ENCODE results near the gene ZNF724.
"Not testable (repeated sequence)": the region's sequence is repeated elsewhere in the genome, so short reads cannot be mapped to it uniquely, and the experiment has no call there.

The ZNF724 gene

GRCh38 chr19:23281663-23282276 lies 31.6 kb upstream of the ZNF724 start:
- ChIA-PET CTCF (interaction anchor here (0.6 to 1.3 kb wide), 2 partner anchors 11 to 64 kb away, joined by 3 to 4 read pairs; no protein-coding TSS in a partner anchor), POLR2A (no interaction called here)
- TF ChIP-seq CTCF (IDR thresholded peaks at IDR 0.05; ENCODE audit: control extremely low read depth, extremely low read depth, low read depth, missing control alignments) = no peak
- no peak for DNase-seq (ENCODE audit: extremely low spot score)

GRCh38 chr19:23278118-23278517 lies 27.9 kb upstream of the ZNF724 start:
- POLR2A ChIA-PET; DNase-seq (ENCODE audit: extremely low spot score); CTCF ChIA-PET: not testable (repeated sequence)

GRCh38 chr19:23273590-23274412 lies 23.6 kb upstream of the ZNF724 start:
- ChIA-PET POLR2A (interaction anchor here (0.6 to 1.6 kb wide), 7 partner anchors 9 to 1520 kb away, joined by 3 to 17 read pairs (median 4); partner anchors contain the start of genes ZNF254, ZNF675 and ZNF724), CTCF (interaction anchor here (0.7 to 1.4 kb wide), 3 partner anchors 10 to 27 kb away, joined by 3 to 5 read pairs (median 3); partner anchors contain the start of gene ZNF724)
- TF ChIP-seq CTCF (IDR thresholded peaks at IDR 0.05; ENCODE audit: control extremely low read depth, extremely low read depth, low read depth, missing control alignments) = peak; percentile 35
- DNase-seq (ENCODE audit: extremely low spot score) = peak; percentile 91

GRCh38 chr19:23273022-23273589 lies 22.9 kb upstream of the ZNF724 start:
- ChIA-PET CTCF (interaction anchor here (0.7 to 1.4 kb wide), 2 partner anchors 11 to 23 kb away, joined by 3 to 5 read pairs; partner anchors contain the start of gene ZNF724), POLR2A (interaction anchor here (0.6 to 1.6 kb wide), 5 partner anchors 8 to 414 kb away, joined by 3 to 17 read pairs (median 4); partner anchors contain the start of genes ZNF675 and ZNF724)
- no peak for DNase-seq (ENCODE audit: extremely low spot score)

GRCh38 chr19:23263870-23264590 lies 13.8 kb upstream of the ZNF724 start:
- no peak for DNase-seq (ENCODE audit: extremely low spot score)
- ChIA-PET CTCF (no interaction called here), POLR2A (no interaction called here)
- TF ChIP-seq CTCF (IDR thresholded peaks at IDR 0.05; ENCODE audit: control extremely low read depth, extremely low read depth, low read depth, missing control alignments) = no peak

More at GRCh38 chr19:23273022-23273589, 22.9 kb upstream of the ZNF724 start:
- TF ChIP-seq CTCF (IDR thresholded peaks at IDR 0.05; ENCODE audit: control extremely low read depth, extremely low read depth, low read depth, missing control alignments) = no peak

GRCh38 chr19:23263396-23263795 lies 13.2 kb upstream of the ZNF724 start:
- CTCF ChIA-PET = no interaction called here
- POLR2A ChIA-PET = no interaction called here

More at GRCh38 chr19:23263396-23263795, 13.2 kb upstream of the ZNF724 start:
- no peak for DNase-seq (ENCODE audit: extremely low spot score)
- TF ChIP-seq CTCF (IDR thresholded peaks at IDR 0.05; ENCODE audit: control extremely low read depth, extremely low read depth, low read depth, missing control alignments) = no peak
